Hepatocyte (in vitro differentiated cells): ENCODE measurements around the gene EOGT.

Experiments
- CTCF ChIP-seq: fragments of 200-600 bp; sonication (generic); IDR thresholded peaks from 2 replicates; pipeline ENCODE4 v1.5.1; 2016; ENCODE audit warnings: antibody characterized with exemption, mild to moderate bottlenecking; ENCODE audit not compliant: poor library complexity
- EZH2 ChIP-seq: fragments of 200-600 bp; sonication (generic); IDR thresholded peaks from 2 replicates; pipeline ENCODE4 v1.6.1; 2016; ENCODE audit warnings: antibody characterized with exemption, mild to moderate bottlenecking, borderline replicate concordance

DNA sequence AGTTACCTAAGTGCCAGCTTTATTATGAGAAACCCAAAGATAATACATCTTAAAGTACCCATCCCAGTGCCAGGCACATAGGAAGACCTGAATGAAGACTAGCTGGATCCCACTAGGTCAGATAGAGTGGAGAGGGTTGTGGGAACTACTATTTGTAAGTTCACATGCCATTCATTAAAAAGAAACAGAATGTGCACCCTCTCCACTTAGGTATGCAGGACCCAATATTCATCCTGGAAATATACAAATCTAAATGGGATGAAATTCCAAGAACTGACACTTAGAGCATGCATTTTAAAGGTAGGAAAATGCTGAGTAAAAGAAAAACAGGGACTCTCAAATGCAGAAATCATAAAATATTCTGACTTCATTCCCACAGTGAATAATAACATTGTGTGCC is 14.3 kb downstream of the EOGT start:
- TF ChIP-seq CTCF (no peak), EZH2 (no peak)
